Loucy (cell line): ENCODE data around the gene RTN3.

Experiments
- CTCF ChIP-seq: fragments of 200-600 bp; sonication (generic); conservative IDR thresholded peaks from 2 replicates; pipeline ENCODE4 v1.5.1; 2014; ENCODE audit warnings: mild to moderate bottlenecking, antibody characterized with exemption, low read length
- EZH2phosphoT487 ChIP-seq: fragments of 200-600 bp; IDR thresholded peaks from 2 replicates; pipeline ENCODE4 v1.6.1; 2018; ENCODE audit warnings: antibody characterized with exemption, mild to moderate bottlenecking, moderate library complexity, borderline replicate concordance

GRCh38 chr11:63729326-63729725 is 48.0 kb downstream of the RTN3 start:
- no peak for TF ChIP-seq CTCF
- TF ChIP-seq EZH2phosphoT487 = no peak
